HCT116 (cell line): ENCODE results near the gene MARVELD1. TPM values are rescaled to one million over a fixed set of nuclear protein-coding genes. Genes with fewer than 3 reads are reported as not detected.

Experiments
- ATAC-seq: fragments of 200-7000 bp; cut with Tn5 transposase; 2 replicates; pipeline ENCODE4 v1.9.1; 2020; ENCODE audit warnings: mild to moderate bottlenecking, moderate library complexity
- BruUV-seq: library from RNA; stranded (reverse); fragments of 400-500 nt; replicated peaks from 2 replicates; lab custom pipeline; 2021; lab: Mats Ljungman, UMichigan
- CTCF ChIA-PET: fragments of 300-600 bp; sonication (Branson Sonifier 250); formaldehyde crosslinking; loops from one replicate; lab custom pipeline; 2021; ENCODE audit warnings: antibody characterized with exemption; lab: Charles Lee
- POLR2A ChIA-PET: fragments of 300-600, 350-600 bp; sonication (Branson Sonifier 250); formaldehyde crosslinking; loops from one replicate; lab custom pipeline; 2021; ENCODE audit warnings: antibody characterized with exemption; lab: Charles Lee
- RAD21 ChIA-PET, 2 experiments: fragments of 300-600 bp; sonication (Branson Sonifier 250); formaldehyde crosslinking; loops; one replicate each; lab custom pipeline; 2023; ENCODE audit warnings: low total read pairs in 2 of 2; ENCODE audit not compliant: uncharacterized antibody in 2 of 2, unreplicated experiment in 2 of 2, low non-redundant PET in 1 of 2; lab: Charles Lee
- DNase-seq: peaks from one replicate; pipeline ENCODE4 v3.0.0-alpha.2; 2010; ENCODE audit warnings: low read depth, low spot score
- H2AFZ ChIP-seq: fragments of 200-600 bp; shearing (Covaris generic), sonication (generic); 2 replicates; pipeline ENCODE4 v1.6.1; 2017; ENCODE audit warnings: low read depth, mixed run types, mixed read lengths, antibody characterized with exemption, low read length; ENCODE audit not compliant: poor library complexity, severe bottlenecking
- H3K27ac ChIP-seq: 2 replicates; pipeline ENCODE4 v1.5.1; 2012; ENCODE audit warnings: low read depth, low read length
- H3K27me3 ChIP-seq: fragments of 200-600 bp; sonication (generic); 2 replicates; pipeline ENCODE4 v1.6.1; 2016; ENCODE audit warnings: mixed run types, low read length, mixed read lengths; ENCODE audit not compliant: insufficient read depth
- H3K36me3 ChIP-seq, 2 experiments: fragments of 200-500 bp in 1 of 2; fragments of 200-600 bp in 1 of 2; sonication (Bioruptor generic) in 1 of 2; sonication (generic) in 1 of 2; 2 replicates each; pipeline versions ENCODE4 v1.5.1 to v1.6.1; 2014 to 2016; ENCODE audit warnings: low read length in 2 of 2, inconsistent platforms in 1 of 2, mixed read lengths in 1 of 2, mixed run types in 1 of 2; ENCODE audit not compliant: insufficient read depth in 2 of 2, control insufficient read depth in 1 of 2
- H3K4me1 ChIP-seq, 2 experiments: fragments of 200-600 bp in 1 of 2; sonication (generic) in 1 of 2; 2 replicates each; pipeline versions ENCODE4 v1.5.1 to v1.6.1; 2012 to 2017; ENCODE audit warnings: low read length in 2 of 2, inconsistent platforms in 1 of 2, mild to moderate bottlenecking in 1 of 2, mixed read lengths in 1 of 2, mixed run types in 1 of 2, moderate library complexity in 1 of 2; ENCODE audit not compliant: insufficient read depth in 2 of 2, control insufficient read depth in 1 of 2
- H3K4me2 ChIP-seq: fragments of 200-600 bp; sonication (generic); 2 replicates; pipeline ENCODE4 v1.6.1; 2017; ENCODE audit warnings: mixed run types, low read length, mixed read lengths
- H3K4me3 ChIP-seq, 2 experiments: fragments of 200-600 bp in 1 of 2; sonication (generic) in 1 of 2; replicated peaks in 1 of 2; 2 replicates each; pipeline ENCODE4 v1.5.1; 2011 to 2016; ENCODE audit warnings: low read length in 2 of 2, control low read depth in 1 of 2, low read depth in 1 of 2, mild to moderate bottlenecking in 1 of 2, mixed read lengths in 1 of 2, mixed run types in 1 of 2
- H3K79me2 ChIP-seq: fragments of 200-600 bp; sonication (generic); 2 replicates; pipeline ENCODE4 v1.6.1; 2017; ENCODE audit warnings: mild to moderate bottlenecking, mixed run types, low read length, moderate library complexity, mixed read lengths; ENCODE audit not compliant: insufficient read depth
- H3K9ac ChIP-seq: fragments of 200-600 bp; sonication (generic); 2 replicates; pipeline ENCODE4 v1.6.1; 2016; ENCODE audit warnings: low read length, mixed read lengths
- H3K9me2 ChIP-seq: fragments of 200-600 bp; sonication (generic), shearing (Covaris generic); 2 replicates; pipeline ENCODE4 v1.6.1; 2017; ENCODE audit warnings: mixed run types, mild to moderate bottlenecking, moderate library complexity; ENCODE audit not compliant: insufficient read depth
- H3K9me3 ChIP-seq, 2 experiments: fragments of 200-500 bp in 1 of 2; fragments of 200-600 bp in 1 of 2; sonication (Bioruptor generic) in 1 of 2; sonication (generic) in 1 of 2; 2 replicates each; pipeline ENCODE4 v1.6.1; 2014 to 2017; ENCODE audit warnings: low read length in 2 of 2, mixed read lengths in 2 of 2, inconsistent platforms in 1 of 2, low read depth in 1 of 2, mild to moderate bottlenecking in 1 of 2, mixed run types in 1 of 2, moderate library complexity in 1 of 2; ENCODE audit not compliant: control insufficient read depth in 1 of 2, insufficient read depth in 1 of 2
- H4K20me1 ChIP-seq: fragments of 200-600 bp; sonication (generic), shearing (Covaris generic); 2 replicates; pipeline ENCODE4 v1.6.1; 2017; ENCODE audit warnings: mixed run types, mild to moderate bottlenecking, moderate library complexity; ENCODE audit not compliant: insufficient read depth
- CBX3 ChIP-seq: IDR thresholded peaks from 2 replicates; pipeline ENCODE4 v1.6.1; 2012; ENCODE audit warnings: low read depth
- CEBPB ChIP-seq: IDR thresholded peaks from 2 replicates; pipeline ENCODE4 v1.6.1; 2012; ENCODE audit warnings: low read depth
- EGR1 ChIP-seq: IDR thresholded peaks from 2 replicates; pipeline ENCODE4 v1.6.1; 2012; ENCODE audit warnings: low read depth
- ELF1 ChIP-seq: IDR thresholded peaks from 2 replicates; pipeline ENCODE4 v1.6.1; 2012; ENCODE audit warnings: low read depth, borderline replicate concordance
- EZH2 ChIP-seq: fragments of 200-600 bp; sonication (generic); IDR thresholded peaks from 2 replicates; pipeline ENCODE4 v1.6.1; 2017; ENCODE audit warnings: antibody characterized with exemption, mixed run types
- EZH2phosphoT487 ChIP-seq: fragments of 200-600 bp; IDR thresholded peaks from 2 replicates; pipeline ENCODE4 v1.6.1; 2018; ENCODE audit warnings: antibody characterized with exemption, borderline replicate concordance
- FOSL1 ChIP-seq: IDR thresholded peaks from 2 replicates; pipeline ENCODE4 v1.6.1; 2012; ENCODE audit warnings: low read depth
- POLR2A ChIP-seq: IDR thresholded peaks from 2 replicates; pipeline ENCODE4 v1.7.0; 2011; ENCODE audit warnings: borderline replicate concordance; ENCODE audit not compliant: insufficient read depth, insufficient read length; ENCODE audit errors: extremely low read depth
- POLR2AphosphoS5 ChIP-seq: IDR thresholded peaks from 2 replicates; pipeline ENCODE4 v1.6.1; 2011; ENCODE audit warnings: mild to moderate bottlenecking, low read depth, low read length, moderate library complexity
- SP1 ChIP-seq: IDR thresholded peaks from 2 replicates; pipeline ENCODE4 v1.6.1; 2012; ENCODE audit warnings: low read depth
- SRF ChIP-seq: IDR thresholded peaks from 2 replicates; pipeline ENCODE4 v1.6.1; 2012; ENCODE audit warnings: low read depth
- TCF7L2 ChIP-seq: IDR thresholded peaks from 2 replicates; pipeline ENCODE4 v1.7.0; 2011; ENCODE audit warnings: borderline replicate concordance, inconsistent platforms; ENCODE audit not compliant: insufficient read depth, insufficient read length; ENCODE audit errors: extremely low read depth
- ZFX ChIP-seq: fragments of 450-650 bp; IDR thresholded peaks from 2 replicates; pipeline ENCODE4 v1.6.1; 2017
- intact Hi-C: fragments of 100-400 bp; cut with micrococcal nuclease; formaldehyde crosslinking; loops from 2 replicates; pipeline ENCODE4 v1.10.0; 2022
- total RNA-seq: library from RNA; stranded (reverse); gene quantifications from one replicate; pipeline ENCODE4 v1.2.1, GENCODE V29; 2021; ENCODE audit not compliant: unreplicated experiment
- TF ChIP-seq, protein P1 (sequence below), 3 experiments: fragments of 200-600 bp in 1 of 3; sonication (generic) in 1 of 3; IDR thresholded peaks in 2 of 3; conservative IDR thresholded peaks in 1 of 3; 2 replicates each; pipeline ENCODE4 v1.5.1; 2012 to 2017; ENCODE audit warnings: low read depth in 2 of 3, low read length in 2 of 3, antibody characterized with exemption in 1 of 3, borderline replicate concordance in 1 of 3, control low read depth in 1 of 3, mild to moderate bottlenecking in 1 of 3, mixed read lengths in 1 of 3, mixed run types in 1 of 3, moderate library complexity in 1 of 3; ENCODE audit not compliant: insufficient read depth in 1 of 3
- TF ChIP-seq, protein P2 (sequence below): IDR thresholded peaks from 2 replicates; pipeline ENCODE4 v1.6.1; 2012; ENCODE audit warnings: low read depth

MARVELD1 gene
- total RNA-seq, 1 experiment from 2014 or later = 36.1 TPM

DNA sequence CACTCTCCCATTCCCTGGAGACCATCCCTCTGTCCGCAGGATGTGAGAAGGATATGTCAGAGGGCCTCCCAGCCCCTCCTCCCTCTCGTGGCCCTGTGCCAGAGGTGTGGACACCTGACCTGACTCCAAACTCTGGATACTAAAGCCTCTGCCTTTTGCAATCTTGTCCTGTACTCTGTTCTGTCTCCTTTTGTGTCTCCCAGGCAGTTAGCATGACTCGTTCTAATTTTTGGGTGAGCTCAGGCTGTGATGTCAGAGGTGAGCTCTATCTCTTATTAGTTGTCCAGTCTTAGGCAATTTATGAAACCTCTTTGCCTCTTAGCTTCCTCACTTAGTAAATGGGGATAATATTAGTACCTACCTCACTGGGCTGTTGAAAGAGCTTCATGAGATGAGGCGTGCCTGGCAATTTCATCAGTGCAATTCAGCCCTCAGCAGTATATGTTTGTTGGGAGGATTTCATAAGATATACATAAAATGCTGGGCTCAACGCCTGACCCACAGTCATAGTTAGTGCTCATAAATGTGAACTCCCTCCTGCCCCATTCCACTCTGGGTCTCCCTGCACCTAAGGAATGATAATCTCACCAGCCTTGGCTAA is 10.9 kb downstream of the MARVELD1 start:
- H3K79me2 ChIP-seq = no peaks in the 10 kb centered on the region
- no peak overlapping the region for H2AFZ ChIP-seq
- CTCF ChIA-PET = interaction anchor here (0.9 to 3.2 kb wide), 7 partner anchors 11 to 23 kb away, joined by 3 to 18 read pairs (median 7); partner anchors contain the start of gene MARVELD1
- BruUV-seq = no TSS peak
- no peaks in the 10 kb centered on the region for H4K20me1 ChIP-seq
- DNase-seq (no peak), ATAC-seq (0 out of 2 replicates have a peak, but pooled peaks have one; percentile 17)
- POLR2A ChIA-PET = interaction anchor here (2.1 kb wide), 1 partner anchor 10 kb away, joined by 12 read pairs; the partner anchor contains the start of gene MARVELD1
- RAD21 ChIA-PET = interaction anchor here (0.6 to 1.6 kb wide), 3 partner anchors 11 to 111 kb away, joined by 3 to 6 read pairs (median 3); no protein-coding TSS in a partner anchor
- H3K4me1 ChIP-seq = peaks cover 7 to 16% of the 10 kb centered on the region in 2 experiments
- no peaks in the 10 kb centered on the region for H3K36me3 ChIP-seq
- intact Hi-C loops = no loop called here
- H3K9me2 ChIP-seq = no peaks in the 10 kb centered on the region
- H3K27ac ChIP-seq = no peak overlapping the region
- no peaks in the 10 kb centered on the region for H3K27me3 ChIP-seq
- no peak overlapping the region for H3K9ac ChIP-seq
- no peak for TF ChIP-seq ELF1
- TF ChIP-seq POLR2AphosphoS5 = no peak
- TF ChIP-seq, all 23 proteins: peak for 0
- H3K4me2 ChIP-seq = no peak overlapping the region
- no peaks in the 10 kb centered on the region for H3K9me3 ChIP-seq
- H3K4me3 ChIP-seq = no peak overlapping the region

DNA sequence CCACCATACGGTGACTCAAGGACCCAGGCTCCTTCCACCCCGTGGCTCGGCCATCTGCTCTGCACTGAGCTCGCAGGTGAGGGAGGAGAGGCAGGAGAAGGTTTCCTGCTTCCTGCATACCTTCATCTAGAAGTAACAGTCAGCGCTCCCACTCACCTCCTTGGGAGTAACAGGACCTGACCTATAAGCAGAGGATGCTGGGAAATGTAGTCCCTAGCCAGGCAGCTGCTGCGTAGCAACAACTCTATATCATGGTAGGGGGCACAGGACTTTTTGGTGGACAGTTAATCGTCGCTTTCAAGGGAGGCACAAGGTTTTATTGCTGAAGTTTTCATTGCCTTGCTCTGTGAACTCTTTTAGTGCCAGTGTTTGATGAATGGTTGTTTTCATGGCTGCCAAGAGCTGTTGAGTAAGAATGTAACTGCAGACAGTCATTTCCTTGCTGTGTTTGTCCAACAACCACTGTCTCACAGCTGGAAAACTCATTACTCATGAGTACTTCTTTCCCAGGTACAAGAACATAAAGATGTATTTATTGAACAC is 13.2 kb downstream of the MARVELD1 start:
- ChIA-PET POLR2A (no interaction called here), RAD21 (no interaction called here), CTCF (interaction anchor here (0.9 to 3.2 kb wide), 3 partner anchors 17 to 50 kb away, joined by 3 to 18 read pairs (median 6); no protein-coding TSS in a partner anchor)
- Histone ChIP-seq H3K79me2 (no peaks in the 10 kb centered on the region), H3K4me2 (no peak overlapping the region), H3K9me3 (no peaks in the 10 kb centered on the region), H3K9me2 (no peaks in the 10 kb centered on the region), H2AFZ (no peak overlapping the region), H3K4me3 (no peak overlapping the region), H3K4me1 (peaks cover 0 to 11% of the 10 kb centered on the region in 2 experiments; a peak in 2 of 4 replicates), H3K36me3 (no peaks in the 10 kb centered on the region), H3K27me3 (no peaks in the 10 kb centered on the region), H4K20me1 (no peaks in the 10 kb centered on the region), H3K9ac (no peak overlapping the region), H3K27ac (no peak overlapping the region)
- intact Hi-C loops = no loop called here
- BruUV-seq = no TSS peak
- ATAC-seq (peak; percentile 63), DNase-seq (no peak)
- TF ChIP-seq ZFX (no peak), SRF (no peak), POLR2A (no peak), EGR1 (no peak), EZH2phosphoT487 (no peak), EZH2 (no peak), SP1 (no peak), CEBPB (no peak), CBX3 (no peak; the same call in 1 of the 2 replicates), ELF1 (no peak), TCF7L2 (no peak), FOSL1 (no peak)
- TF ChIP-seq, protein P1, sequence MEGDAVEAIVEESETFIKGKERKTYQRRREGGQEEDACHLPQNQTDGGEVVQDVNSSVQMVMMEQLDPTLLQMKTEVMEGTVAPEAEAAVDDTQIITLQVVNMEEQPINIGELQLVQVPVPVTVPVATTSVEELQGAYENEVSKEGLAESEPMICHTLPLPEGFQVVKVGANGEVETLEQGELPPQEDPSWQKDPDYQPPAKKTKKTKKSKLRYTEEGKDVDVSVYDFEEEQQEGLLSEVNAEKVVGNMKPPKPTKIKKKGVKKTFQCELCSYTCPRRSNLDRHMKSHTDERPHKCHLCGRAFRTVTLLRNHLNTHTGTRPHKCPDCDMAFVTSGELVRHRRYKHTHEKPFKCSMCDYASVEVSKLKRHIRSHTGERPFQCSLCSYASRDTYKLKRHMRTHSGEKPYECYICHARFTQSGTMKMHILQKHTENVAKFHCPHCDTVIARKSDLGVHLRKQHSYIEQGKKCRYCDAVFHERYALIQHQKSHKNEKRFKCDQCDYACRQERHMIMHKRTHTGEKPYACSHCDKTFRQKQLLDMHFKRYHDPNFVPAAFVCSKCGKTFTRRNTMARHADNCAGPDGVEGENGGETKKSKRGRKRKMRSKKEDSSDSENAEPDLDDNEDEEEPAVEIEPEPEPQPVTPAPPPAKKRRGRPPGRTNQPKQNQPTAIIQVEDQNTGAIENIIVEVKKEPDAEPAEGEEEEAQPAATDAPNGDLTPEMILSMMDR (IDR thresholded peaks at IDR 0.05 in 2 of 3, conservative IDR thresholded peaks at IDR 0.05 in 1 of 3; ENCODE audit: borderline replicate concordance in 1 of 3, insufficient read depth in 1 of 3, low read depth in 2 of 3, low read length in 2 of 3) = no peak
- TF ChIP-seq, protein P2, sequence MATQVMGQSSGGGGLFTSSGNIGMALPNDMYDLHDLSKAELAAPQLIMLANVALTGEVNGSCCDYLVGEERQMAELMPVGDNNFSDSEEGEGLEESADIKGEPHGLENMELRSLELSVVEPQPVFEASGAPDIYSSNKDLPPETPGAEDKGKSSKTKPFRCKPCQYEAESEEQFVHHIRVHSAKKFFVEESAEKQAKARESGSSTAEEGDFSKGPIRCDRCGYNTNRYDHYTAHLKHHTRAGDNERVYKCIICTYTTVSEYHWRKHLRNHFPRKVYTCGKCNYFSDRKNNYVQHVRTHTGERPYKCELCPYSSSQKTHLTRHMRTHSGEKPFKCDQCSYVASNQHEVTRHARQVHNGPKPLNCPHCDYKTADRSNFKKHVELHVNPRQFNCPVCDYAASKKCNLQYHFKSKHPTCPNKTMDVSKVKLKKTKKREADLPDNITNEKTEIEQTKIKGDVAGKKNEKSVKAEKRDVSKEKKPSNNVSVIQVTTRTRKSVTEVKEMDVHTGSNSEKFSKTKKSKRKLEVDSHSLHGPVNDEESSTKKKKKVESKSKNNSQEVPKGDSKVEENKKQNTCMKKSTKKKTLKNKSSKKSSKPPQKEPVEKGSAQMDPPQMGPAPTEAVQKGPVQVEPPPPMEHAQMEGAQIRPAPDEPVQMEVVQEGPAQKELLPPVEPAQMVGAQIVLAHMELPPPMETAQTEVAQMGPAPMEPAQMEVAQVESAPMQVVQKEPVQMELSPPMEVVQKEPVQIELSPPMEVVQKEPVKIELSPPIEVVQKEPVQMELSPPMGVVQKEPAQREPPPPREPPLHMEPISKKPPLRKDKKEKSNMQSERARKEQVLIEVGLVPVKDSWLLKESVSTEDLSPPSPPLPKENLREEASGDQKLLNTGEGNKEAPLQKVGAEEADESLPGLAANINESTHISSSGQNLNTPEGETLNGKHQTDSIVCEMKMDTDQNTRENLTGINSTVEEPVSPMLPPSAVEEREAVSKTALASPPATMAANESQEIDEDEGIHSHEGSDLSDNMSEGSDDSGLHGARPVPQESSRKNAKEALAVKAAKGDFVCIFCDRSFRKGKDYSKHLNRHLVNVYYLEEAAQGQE = no peak
